G401.6 (cell line): Measurements from ENCODE around the gene NRGN.

Experiments used
- FAIRE-seq: peaks from 2 replicates; lab custom pipeline; 2012; peaks lifted over from hg19 to GRCh38; lab: Jason Lieb, UNC

NRGN gene

GRCh38 chr11:124791626-124792341 lies 52.0 kb downstream of the NRGN start:
- FAIRE-seq: no peak

GRCh38 chr11:124793466-124794278 lies 53.9 kb downstream of the NRGN start:
- FAIRE-seq: peak; percentile 93

GRCh38 chr11:124796312-124796711 lies 56.6 kb downstream of the NRGN start:
- no peak for FAIRE-seq
